OCI-LY7 (cell line): ENCODE measurements around the gene HMGN4.

Experiments used
- EZH2phosphoT487 ChIP-seq: fragments of 200-600 bp; sonication (generic); IDR thresholded peaks from 2 replicates; pipeline ENCODE4 v1.6.1; 2018; ENCODE audit warnings: low read depth, borderline replicate concordance, mild to moderate bottlenecking, mixed run types, antibody characterized with exemption, low read length, moderate library complexity, mixed read lengths
- TF ChIP-seq, protein P1 (sequence below): fragments of 200-600 bp; sonication (generic); conservative IDR thresholded peaks from 2 replicates; pipeline ENCODE4 v1.5.1; 2014; ENCODE audit warnings: mild to moderate bottlenecking, antibody characterized with exemption, low read length, moderate library complexity, mixed read lengths

DNA sequence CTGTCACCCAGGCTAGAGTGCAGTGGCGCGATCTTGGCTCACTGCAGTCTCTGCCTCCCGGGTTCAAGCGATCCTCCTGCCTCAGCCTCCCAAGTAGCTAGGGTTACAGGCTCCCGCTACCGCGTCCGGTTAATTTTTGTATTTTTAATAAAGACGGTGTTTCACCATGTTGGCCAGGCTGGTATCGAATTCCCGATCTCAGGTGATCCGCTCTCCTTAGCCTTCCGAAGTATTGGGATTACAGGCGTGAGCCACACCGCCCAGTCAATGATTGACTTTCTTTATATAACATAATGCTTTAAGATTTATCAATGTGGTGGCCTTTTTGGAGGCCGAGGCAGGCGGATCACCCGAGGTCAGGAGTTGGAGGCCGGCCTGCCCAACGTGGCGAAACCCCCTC is 50.8 kb downstream of the HMGN4 start:
- TF ChIP-seq, protein P1, sequence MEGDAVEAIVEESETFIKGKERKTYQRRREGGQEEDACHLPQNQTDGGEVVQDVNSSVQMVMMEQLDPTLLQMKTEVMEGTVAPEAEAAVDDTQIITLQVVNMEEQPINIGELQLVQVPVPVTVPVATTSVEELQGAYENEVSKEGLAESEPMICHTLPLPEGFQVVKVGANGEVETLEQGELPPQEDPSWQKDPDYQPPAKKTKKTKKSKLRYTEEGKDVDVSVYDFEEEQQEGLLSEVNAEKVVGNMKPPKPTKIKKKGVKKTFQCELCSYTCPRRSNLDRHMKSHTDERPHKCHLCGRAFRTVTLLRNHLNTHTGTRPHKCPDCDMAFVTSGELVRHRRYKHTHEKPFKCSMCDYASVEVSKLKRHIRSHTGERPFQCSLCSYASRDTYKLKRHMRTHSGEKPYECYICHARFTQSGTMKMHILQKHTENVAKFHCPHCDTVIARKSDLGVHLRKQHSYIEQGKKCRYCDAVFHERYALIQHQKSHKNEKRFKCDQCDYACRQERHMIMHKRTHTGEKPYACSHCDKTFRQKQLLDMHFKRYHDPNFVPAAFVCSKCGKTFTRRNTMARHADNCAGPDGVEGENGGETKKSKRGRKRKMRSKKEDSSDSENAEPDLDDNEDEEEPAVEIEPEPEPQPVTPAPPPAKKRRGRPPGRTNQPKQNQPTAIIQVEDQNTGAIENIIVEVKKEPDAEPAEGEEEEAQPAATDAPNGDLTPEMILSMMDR, result no peak
- TF ChIP-seq EZH2phosphoT487, result no peak
